Measurements from ENCODE around the gene PLEKHM3. TPM values are rescaled to one million over a fixed set of nuclear protein-coding genes. Genes with fewer than 3 reads are reported as not detected.

Gene PLEKHM3
- total and polyA plus RNA-seq, 2 of the 13 experiments (the other 11 are each of a cell fraction or from before 2014, with no cell fraction given): 4.5 to 4.7 TPM

DNA sequence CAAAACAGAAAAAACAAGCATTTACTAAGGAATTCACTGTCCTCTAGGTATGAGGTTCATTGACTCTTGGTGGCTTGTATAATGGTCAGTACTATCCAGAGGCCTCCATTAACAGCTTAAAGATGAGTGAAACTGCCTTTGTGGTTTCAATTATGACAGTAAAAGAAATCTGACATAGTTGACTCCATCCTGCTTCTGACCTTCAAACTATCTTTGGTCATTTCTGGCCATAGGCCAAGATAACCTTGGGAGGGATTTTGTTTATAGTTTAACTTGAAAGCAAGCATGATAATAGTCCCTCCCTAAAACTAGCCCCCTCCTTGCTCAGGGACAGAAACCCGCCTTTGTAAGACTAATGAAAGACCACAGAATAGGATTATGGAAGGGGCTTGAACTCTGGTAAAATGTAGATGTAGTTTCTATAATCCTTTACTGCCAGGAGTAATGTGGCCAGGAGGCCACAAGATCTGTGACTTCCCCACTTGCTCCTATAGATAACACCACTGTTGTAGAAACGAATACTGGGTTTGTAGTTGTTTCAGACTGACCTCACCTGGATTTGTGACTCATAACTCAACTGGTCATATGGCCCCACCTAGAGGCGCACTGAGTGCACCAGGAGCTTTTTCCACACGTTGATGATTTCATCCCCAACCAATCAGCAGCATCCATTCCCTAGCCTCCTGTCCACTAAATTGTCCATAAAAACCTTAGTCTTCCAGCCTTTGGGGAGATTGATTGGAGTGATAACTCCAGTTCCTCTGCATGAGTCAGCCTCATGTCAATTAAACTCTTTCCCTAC lies 8.6 kb upstream of the PLEKHM3 start (continued):
- TF ChIP-seq, protein P1, sequence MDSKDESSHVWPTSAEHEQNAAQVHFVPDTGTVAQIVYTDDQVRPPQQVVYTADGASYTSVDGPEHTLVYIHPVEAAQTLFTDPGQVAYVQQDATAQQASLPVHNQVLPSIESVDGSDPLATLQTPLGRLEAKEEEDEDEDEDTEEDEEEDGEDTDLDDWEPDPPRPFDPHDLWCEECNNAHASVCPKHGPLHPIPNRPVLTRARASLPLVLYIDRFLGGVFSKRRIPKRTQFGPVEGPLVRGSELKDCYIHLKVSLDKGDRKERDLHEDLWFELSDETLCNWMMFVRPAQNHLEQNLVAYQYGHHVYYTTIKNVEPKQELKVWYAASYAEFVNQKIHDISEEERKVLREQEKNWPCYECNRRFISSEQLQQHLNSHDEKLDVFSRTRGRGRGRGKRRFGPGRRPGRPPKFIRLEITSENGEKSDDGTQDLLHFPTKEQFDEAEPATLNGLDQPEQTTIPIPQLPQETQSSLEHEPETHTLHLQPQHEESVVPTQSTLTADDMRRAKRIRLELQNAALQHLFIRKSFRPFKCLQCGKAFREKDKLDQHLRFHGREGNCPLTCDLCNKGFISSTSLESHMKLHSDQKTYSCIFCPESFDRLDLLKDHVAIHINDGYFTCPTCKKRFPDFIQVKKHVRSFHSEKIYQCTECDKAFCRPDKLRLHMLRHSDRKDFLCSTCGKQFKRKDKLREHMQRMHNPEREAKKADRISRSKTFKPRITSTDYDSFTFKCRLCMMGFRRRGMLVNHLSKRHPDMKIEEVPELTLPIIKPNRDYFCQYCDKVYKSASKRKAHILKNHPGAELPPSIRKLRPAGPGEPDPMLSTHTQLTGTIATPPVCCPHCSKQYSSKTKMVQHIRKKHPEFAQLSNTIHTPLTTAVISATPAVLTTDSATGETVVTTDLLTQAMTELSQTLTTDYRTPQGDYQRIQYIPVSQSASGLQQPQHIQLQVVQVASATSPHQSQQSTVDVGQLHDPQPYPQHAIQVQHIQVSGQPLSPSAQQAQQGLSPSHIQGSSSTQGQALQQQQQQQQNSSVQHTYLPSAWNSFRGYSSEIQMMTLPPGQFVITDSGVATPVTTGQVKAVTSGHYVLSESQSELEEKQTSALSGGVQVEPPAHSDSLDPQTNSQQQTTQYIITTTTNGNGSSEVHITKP (CRISPR knock-in tag; IDR thresholded peaks at IDR 0.05; ENCODE audit: low read depth): no peak
- TF ChIP-seq ARID2 (CRISPR knock-in tag; IDR thresholded peaks at IDR 0.05; ENCODE audit: borderline replicate concordance) (peak; percentile 75; the same call in 1 of the 2 replicates), SRY (CRISPR knock-in tag; IDR thresholded peaks at IDR 0.05) (no peak), GFI1 (CRISPR knock-in tag; IDR thresholded peaks at IDR 0.05; ENCODE audit: borderline replicate concordance) (peak; percentile 88), SETDB1 (CRISPR knock-in tag; IDR thresholded peaks at IDR 0.05; ENCODE audit: borderline replicate concordance) (no peak), ZFYVE20 (CRISPR knock-in tag; IDR thresholded peaks at IDR 0.05; ENCODE audit: borderline replicate concordance, low read depth) (no peak), KDM1A (CRISPR knock-in tag; IDR thresholded peaks at IDR 0.05) (no peak), ZNF296 (CRISPR knock-in tag; conservative IDR thresholded peaks at IDR 0.05) (no peak), ZNF329 (CRISPR knock-in tag; IDR thresholded peaks at IDR 0.05; ENCODE audit: low read depth) (no peak), ZNF780A (CRISPR knock-in tag; IDR thresholded peaks at IDR 0.05) (no peak), REXO4 (CRISPR knock-in tag; IDR thresholded peaks at IDR 0.05; ENCODE audit: borderline replicate concordance) (no peak), ETV6 (CRISPR knock-in tag; conservative IDR thresholded peaks at IDR 0.05) (no peak), KAT7 (CRISPR knock-in tag; IDR thresholded peaks at IDR 0.05; ENCODE audit: borderline replicate concordance) (no peak), ZNF230 (CRISPR knock-in tag; IDR thresholded peaks at IDR 0.05) (no peak), ZNF777 (CRISPR knock-in tag; IDR thresholded peaks at IDR 0.05) (no peak)
- TF ChIP-seq, protein P2, sequence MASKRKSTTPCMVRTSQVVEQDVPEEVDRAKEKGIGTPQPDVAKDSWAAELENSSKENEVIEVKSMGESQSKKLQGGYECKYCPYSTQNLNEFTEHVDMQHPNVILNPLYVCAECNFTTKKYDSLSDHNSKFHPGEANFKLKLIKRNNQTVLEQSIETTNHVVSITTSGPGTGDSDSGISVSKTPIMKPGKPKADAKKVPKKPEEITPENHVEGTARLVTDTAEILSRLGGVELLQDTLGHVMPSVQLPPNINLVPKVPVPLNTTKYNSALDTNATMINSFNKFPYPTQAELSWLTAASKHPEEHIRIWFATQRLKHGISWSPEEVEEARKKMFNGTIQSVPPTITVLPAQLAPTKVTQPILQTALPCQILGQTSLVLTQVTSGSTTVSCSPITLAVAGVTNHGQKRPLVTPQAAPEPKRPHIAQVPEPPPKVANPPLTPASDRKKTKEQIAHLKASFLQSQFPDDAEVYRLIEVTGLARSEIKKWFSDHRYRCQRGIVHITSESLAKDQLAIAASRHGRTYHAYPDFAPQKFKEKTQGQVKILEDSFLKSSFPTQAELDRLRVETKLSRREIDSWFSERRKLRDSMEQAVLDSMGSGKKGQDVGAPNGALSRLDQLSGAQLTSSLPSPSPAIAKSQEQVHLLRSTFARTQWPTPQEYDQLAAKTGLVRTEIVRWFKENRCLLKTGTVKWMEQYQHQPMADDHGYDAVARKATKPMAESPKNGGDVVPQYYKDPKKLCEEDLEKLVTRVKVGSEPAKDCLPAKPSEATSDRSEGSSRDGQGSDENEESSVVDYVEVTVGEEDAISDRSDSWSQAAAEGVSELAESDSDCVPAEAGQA (IDR thresholded peaks at IDR 0.05; ENCODE audit: low read depth): 0 out of 2 replicates have a peak, but pooled peaks have one; percentile 43
- TF ChIP-seq, protein P2 (CRISPR knock-in tag; IDR thresholded peaks at IDR 0.05; ENCODE audit: borderline replicate concordance): no peak
- TF ChIP-seq, protein P3, sequence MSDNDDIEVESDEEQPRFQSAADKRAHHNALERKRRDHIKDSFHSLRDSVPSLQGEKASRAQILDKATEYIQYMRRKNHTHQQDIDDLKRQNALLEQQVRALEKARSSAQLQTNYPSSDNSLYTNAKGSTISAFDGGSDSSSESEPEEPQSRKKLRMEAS (IDR thresholded peaks at IDR 0.05): peak; percentile 68; the same call in 1 of the 2 replicates

Data from HepG2 (cell line).